ENCODE data around the gene ZYG11B.
"Not testable (repeated sequence)": the region's sequence is repeated elsewhere in the genome, so short reads cannot be mapped to it uniquely, and the experiment has no call there.

GRCh38 chr1:52839175-52839574 lies 112.9 kb downstream of the ZYG11B start:
- not testable (repeated sequence) for TF ChIP-seq CTCF, POLR2A, EP300, POLR2AphosphoS5 (IDR thresholded peaks at IDR 0.05)

All from gastroesophageal sphincter (tissue), 3 donors.